ENCODE results near the gene PSMC2.

- TF ChIP-seq CTCF (IDR thresholded peaks at IDR 0.05; ENCODE audit: poor library complexity, severe bottlenecking) (no peak), POLR2AphosphoS5 (IDR thresholded peaks at IDR 0.05) (no peak), MXI1 (conservative IDR thresholded peaks at IDR 0.05; ENCODE audit: poor library complexity, severe bottlenecking) (no peak), RAD21 (conservative IDR thresholded peaks at IDR 0.05) (no peak)
Measured at GRCh38 chr7:103369432-103369831, 22.0 kb downstream of the PSMC2 start.

Data from neural cell (in vitro differentiated cells).